Neural progenitor cell (in vitro differentiated cells): ENCODE data around the gene ST8SIA5.

ENCODE experiments used
- EZH2 ChIP-seq: fragments of 200-600 bp; sonication (generic); IDR thresholded peaks from 2 replicates; pipeline ENCODE4 v1.6.1; 2017; ENCODE audit warnings: antibody characterized with exemption, mild to moderate bottlenecking, moderate library complexity
- EZH2phosphoT487 ChIP-seq: fragments of 200-600 bp; sonication (generic); IDR thresholded peaks from 2 replicates; pipeline ENCODE4 v1.6.1; 2017; ENCODE audit warnings: antibody characterized with exemption
- TF ChIP-seq, protein P1 (sequence below): fragments of 200-600 bp; sonication (generic); IDR thresholded peaks from 2 replicates; pipeline ENCODE4 v1.5.1; 2017; ENCODE audit warnings: antibody characterized with exemption, mild to moderate bottlenecking

DNA sequence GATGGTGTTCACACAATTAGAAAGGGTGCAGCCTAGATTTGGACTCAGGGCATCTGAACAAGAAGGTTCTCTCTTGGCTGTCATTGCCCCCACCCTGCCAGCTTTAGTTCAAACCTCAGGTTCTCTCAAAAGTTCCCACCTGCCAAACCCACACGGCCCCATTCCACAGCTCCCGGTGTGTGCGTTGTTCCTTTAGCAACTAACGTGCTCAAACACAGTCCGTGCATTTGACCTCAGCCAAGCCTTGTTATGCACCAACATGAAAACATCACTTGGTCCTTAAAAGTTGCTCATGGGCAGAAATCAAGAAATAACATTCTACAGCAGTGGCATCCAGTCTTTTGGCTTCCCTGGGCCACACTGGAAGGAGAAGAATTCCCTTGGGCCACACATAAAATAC lies 131.8 kb downstream of the ST8SIA5 start:
- TF ChIP-seq EZH2 (no peak), EZH2phosphoT487 (no peak)
- TF ChIP-seq, protein P1, sequence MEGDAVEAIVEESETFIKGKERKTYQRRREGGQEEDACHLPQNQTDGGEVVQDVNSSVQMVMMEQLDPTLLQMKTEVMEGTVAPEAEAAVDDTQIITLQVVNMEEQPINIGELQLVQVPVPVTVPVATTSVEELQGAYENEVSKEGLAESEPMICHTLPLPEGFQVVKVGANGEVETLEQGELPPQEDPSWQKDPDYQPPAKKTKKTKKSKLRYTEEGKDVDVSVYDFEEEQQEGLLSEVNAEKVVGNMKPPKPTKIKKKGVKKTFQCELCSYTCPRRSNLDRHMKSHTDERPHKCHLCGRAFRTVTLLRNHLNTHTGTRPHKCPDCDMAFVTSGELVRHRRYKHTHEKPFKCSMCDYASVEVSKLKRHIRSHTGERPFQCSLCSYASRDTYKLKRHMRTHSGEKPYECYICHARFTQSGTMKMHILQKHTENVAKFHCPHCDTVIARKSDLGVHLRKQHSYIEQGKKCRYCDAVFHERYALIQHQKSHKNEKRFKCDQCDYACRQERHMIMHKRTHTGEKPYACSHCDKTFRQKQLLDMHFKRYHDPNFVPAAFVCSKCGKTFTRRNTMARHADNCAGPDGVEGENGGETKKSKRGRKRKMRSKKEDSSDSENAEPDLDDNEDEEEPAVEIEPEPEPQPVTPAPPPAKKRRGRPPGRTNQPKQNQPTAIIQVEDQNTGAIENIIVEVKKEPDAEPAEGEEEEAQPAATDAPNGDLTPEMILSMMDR: no peak
